NB4 (cell line): ENCODE results near the gene MYO7A.

Experiments
- CTCF ChIP-seq: IDR thresholded peaks from one replicate; pipeline ENCODE4 v1.5.1; 2012; ENCODE audit warnings: low read depth, low read length
- MAX ChIP-seq: IDR thresholded peaks from 2 replicates; pipeline ENCODE4 v1.6.1; 2011; ENCODE audit warnings: low read depth, low read length
- POLR2A ChIP-seq: IDR thresholded peaks from 2 replicates; pipeline ENCODE4 v1.6.1; 2011; ENCODE audit warnings: mild to moderate bottlenecking; ENCODE audit not compliant: insufficient read length; ENCODE audit errors: extremely low read depth

DNA sequence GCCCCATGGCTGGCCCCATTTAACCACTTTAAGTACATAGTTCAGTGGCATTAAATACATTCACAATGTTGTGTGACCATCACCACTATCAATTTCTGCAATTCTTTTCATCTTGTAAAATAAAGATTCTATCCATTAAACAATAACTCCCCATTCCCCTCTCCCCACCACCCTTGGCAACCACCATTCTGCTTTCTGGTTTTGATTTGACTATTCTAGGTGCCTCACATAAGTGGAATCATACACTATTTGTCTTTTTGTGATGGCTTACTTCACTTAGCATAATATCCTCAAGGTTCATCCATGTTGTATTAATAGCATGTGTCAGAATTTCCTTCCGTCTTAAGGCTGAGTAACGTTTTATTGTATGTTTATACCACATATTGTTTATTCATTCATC, 7.0 kb downstream of the MYO7A start:
- TF ChIP-seq CTCF (no peak), POLR2A (no peak), MAX (no peak)
